SU-DHL-6 (cell line): ENCODE measurements around the gene PPP2R2D.

Experiments
- H2AFZ ChIP-seq: fragments of 200-600 bp; sonication (generic); 2 replicates; pipeline ENCODE4 v1.6.1; 2014; ENCODE audit warnings: low read depth, mild to moderate bottlenecking, moderate library complexity, mixed read lengths, antibody characterized with exemption, low read length; ENCODE audit not compliant: severe bottlenecking
- H3F3A ChIP-seq: fragments of 200-600 bp; shearing (Covaris generic); 2 replicates; pipeline ENCODE4 v1.6.0; 2016; ENCODE audit warnings: antibody characterized with exemption, mild to moderate bottlenecking; ENCODE audit not compliant: insufficient read depth
- H3K27ac ChIP-seq: fragments of 200-600 bp; sonication (generic); 2 replicates; pipeline ENCODE4 v1.5.1; 2016; ENCODE audit warnings: low read depth, mild to moderate bottlenecking, low read length, moderate library complexity, mixed read lengths
- H3K27me3 ChIP-seq: fragments of 200-600 bp; sonication (generic), shearing (Covaris generic); 2 replicates; pipeline ENCODE4 v1.6.0; 2014; ENCODE audit warnings: mild to moderate bottlenecking, low read length
- H3K36me3 ChIP-seq: fragments of 200-600 bp; sonication (generic); 2 replicates; pipeline ENCODE4 v1.6.1; 2014; ENCODE audit warnings: mild to moderate bottlenecking, low read length, mixed read lengths
- H3K4me2 ChIP-seq: fragments of 300-600, 200-600 bp; shearing (Covaris generic), sonication (generic); 2 replicates; pipeline ENCODE4 v1.6.0; 2014; ENCODE audit warnings: low read length, low read depth, mild to moderate bottlenecking; ENCODE audit not compliant: poor library complexity, severe bottlenecking
- H3K4me3 ChIP-seq: fragments of 200-600 bp; sonication (generic); 2 replicates; pipeline ENCODE4 v1.5.1; 2014; ENCODE audit warnings: antibody characterized with exemption, low read length, mild to moderate bottlenecking, mixed read lengths; ENCODE audit not compliant: insufficient read depth, poor library complexity, severe bottlenecking
- H3K79me2 ChIP-seq: fragments of 200-600 bp; sonication (generic); 2 replicates; pipeline ENCODE4 v1.6.1; 2014; ENCODE audit warnings: mild to moderate bottlenecking, low read length, moderate library complexity; ENCODE audit not compliant: insufficient read depth
- H3K9ac ChIP-seq: fragments of 200-600 bp; sonication (generic); 2 replicates; pipeline ENCODE4 v1.7.0; 2014; ENCODE audit warnings: mild to moderate bottlenecking, low read length
- H3K9me2 ChIP-seq: fragments of 200-600 bp; sonication (generic); replicated peaks from 2 replicates; pipeline ENCODE4 v1.6.1; 2014; ENCODE audit warnings: low read length; ENCODE audit not compliant: insufficient read depth
- H3K9me3 ChIP-seq: fragments of 200-600 bp; sonication (generic); 2 replicates; pipeline ENCODE4 v1.6.1; 2014; ENCODE audit warnings: low read length, mixed read lengths; ENCODE audit not compliant: insufficient read depth
- H4K20me1 ChIP-seq: fragments of 200-600 bp; sonication (generic); 2 replicates; pipeline ENCODE4 v1.6.1; 2014; ENCODE audit warnings: low read depth, mild to moderate bottlenecking, antibody characterized with exemption, low read length, moderate library complexity, mixed read lengths
- CTCF ChIP-seq: fragments of 200-600 bp; sonication (generic); IDR thresholded peaks from one replicate; pipeline ENCODE4 v1.5.1; 2017; ENCODE audit warnings: antibody characterized with exemption, mild to moderate bottlenecking, low read length, moderate library complexity; ENCODE audit not compliant: insufficient read depth, poor library complexity, severe bottlenecking
- EZH2phosphoT487 ChIP-seq: fragments of 200-600 bp; sonication (generic), shearing (Covaris generic); conservative IDR thresholded peaks from 2 replicates; pipeline ENCODE4 v1.6.1; 2018; ENCODE audit warnings: mild to moderate bottlenecking, antibody characterized with exemption, low read length, moderate library complexity, mixed read lengths

PPP2R2D gene

GRCh38 chr10:131892806-131893675 is 7.8 kb upstream of the PPP2R2D start:
- no peak for TF ChIP-seq EZH2phosphoT487
- no peak for TF ChIP-seq CTCF
- Histone ChIP-seq H3K27me3 (no peaks in the 10 kb centered on the region), H3K9me2 (no peaks in the 10 kb centered on the region), H3K27ac (no peak overlapping the region), H3K9me3 (no peaks in the 10 kb centered on the region), H3K36me3 (no peaks in the 10 kb centered on the region), H3K9ac (no peak overlapping the region), H4K20me1 (no peaks in the 10 kb centered on the region), H3F3A (no peaks in the 10 kb centered on the region), H2AFZ (no peak overlapping the region), H3K4me2 (no peak overlapping the region), H3K4me3 (no peak overlapping the region), H3K79me2 (no peaks in the 10 kb centered on the region)

GRCh38 chr10:131895116-131895515 is 5.7 kb upstream of the PPP2R2D start:
- TF ChIP-seq EZH2phosphoT487 (no peak), CTCF (no peak)
- H3F3A ChIP-seq = no peaks in the 10 kb centered on the region
- no peaks in the 10 kb centered on the region for H3K79me2 ChIP-seq
- no peak overlapping the region for H2AFZ ChIP-seq
- no peaks in the 10 kb centered on the region for H3K36me3 ChIP-seq
- H3K27ac ChIP-seq = no peak overlapping the region
- no peak overlapping the region for H3K4me3 ChIP-seq
- H3K27me3 ChIP-seq = no peaks in the 10 kb centered on the region
- no peaks in the 10 kb centered on the region for H4K20me1 ChIP-seq
- no peak overlapping the region for H3K9ac ChIP-seq
- no peaks in the 10 kb centered on the region for H3K9me2 ChIP-seq
- H3K9me3 ChIP-seq = no peaks in the 10 kb centered on the region
- no peak overlapping the region for H3K4me2 ChIP-seq

GRCh38 chr10:131896403-131896802 is 4.4 kb upstream of the PPP2R2D start:
- no peak overlapping the region for H3K4me2 ChIP-seq
- H3K9ac ChIP-seq = no peak overlapping the region
- peaks cover 4% of the 10 kb centered on the region for H3K79me2 ChIP-seq
- no peaks in the 10 kb centered on the region for H3K36me3 ChIP-seq
- no peaks in the 10 kb centered on the region for H3K9me3 ChIP-seq
- no peaks in the 10 kb centered on the region for H3K9me2 ChIP-seq
- H2AFZ ChIP-seq = no peak overlapping the region
- no peaks in the 10 kb centered on the region for H3K27me3 ChIP-seq
- no peak overlapping the region for H3K4me3 ChIP-seq
- no peaks in the 10 kb centered on the region for H3F3A ChIP-seq
- no peaks in the 10 kb centered on the region for H4K20me1 ChIP-seq
- TF ChIP-seq CTCF = no peak
- no peak for TF ChIP-seq EZH2phosphoT487
- H3K27ac ChIP-seq = no peak overlapping the region
